Activated CD4-positive, CD25-positive, alpha-beta regulatory T cell treated with anti-CD3 and anti-CD28 coated beads, Interleukin-2, amount 50 U/mL, for 72 hours (primary cell): ENCODE data around the gene SERP1.

Experiments used
- DNase-seq: peaks from one replicate; pipeline ENCODE4 v3.0.0; 2021

The SERP1 gene

DNA sequence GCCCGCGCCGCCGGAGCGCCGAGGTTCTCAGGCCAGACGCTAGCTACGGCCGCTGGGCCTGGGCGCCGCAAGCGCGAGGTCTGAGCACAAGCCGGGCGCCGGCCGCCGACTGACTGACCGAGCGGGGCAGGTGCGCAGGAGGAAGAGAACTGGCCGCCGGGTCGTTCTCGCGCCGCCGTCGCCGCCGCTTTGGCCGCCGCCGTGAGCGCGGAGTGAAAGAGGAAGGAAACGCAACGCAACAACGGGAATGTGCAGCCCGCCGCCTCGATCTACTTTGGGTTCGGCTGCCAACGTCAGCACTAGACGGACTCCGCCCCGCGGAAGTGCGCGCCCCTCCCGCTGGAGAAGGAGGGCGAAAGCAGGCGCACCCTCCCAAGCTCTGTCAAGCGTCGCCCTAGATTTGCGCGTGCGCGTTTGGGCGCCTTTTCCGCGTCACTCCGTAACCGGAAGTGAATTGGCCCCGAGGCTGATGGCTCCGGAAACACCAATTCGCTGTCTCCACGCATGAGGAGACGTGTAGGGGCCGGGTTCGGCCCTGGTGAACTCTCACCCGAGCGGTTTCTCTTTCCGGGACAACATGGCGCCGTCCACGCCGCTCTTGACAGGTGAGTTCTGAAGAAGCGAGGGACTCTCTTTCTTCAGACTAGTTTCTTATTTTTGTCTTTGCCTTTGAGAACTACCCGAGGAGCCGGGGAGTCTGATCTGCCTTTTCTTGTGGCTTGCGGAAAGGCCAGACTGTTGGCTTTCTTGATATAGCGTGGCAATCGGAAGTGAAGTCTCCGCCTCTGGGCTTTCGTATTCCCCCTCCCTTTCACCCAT lies at the start of gene SERP1, which contains the start of gene EIF2A:
Gene SERP1 (minus strand): TSS at position 271 of the 819 bp plus-strand sequence. CDS start 361 bp downstream, outside the sequence.
Gene EIF2A (plus strand): TSS at position 562 of the 819 bp plus-strand sequence. CDS start 16 bp downstream, at position 578.
- DNase-seq = peak; percentile 97

DNA sequence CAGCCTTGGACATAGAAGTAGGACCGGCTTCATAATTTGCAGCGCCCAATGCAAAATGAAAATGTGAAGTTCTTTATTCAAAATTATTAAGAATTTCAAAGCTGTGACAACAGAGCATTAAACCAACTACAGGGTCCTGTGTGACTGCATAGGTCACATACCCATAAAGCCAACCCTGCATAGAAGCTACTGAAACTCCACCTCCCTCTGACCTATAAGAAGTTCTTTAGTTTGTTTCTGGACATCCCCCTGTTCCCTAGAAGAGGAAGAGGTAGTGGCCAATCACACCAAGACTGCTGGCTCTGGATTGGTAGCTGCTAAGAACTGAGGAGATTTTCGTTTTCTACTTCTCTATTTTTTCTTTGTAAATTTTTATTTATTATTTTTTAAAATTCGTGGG lies 47.9 kb upstream of the SERP1 start:
- DNase-seq = no peak

DNA sequence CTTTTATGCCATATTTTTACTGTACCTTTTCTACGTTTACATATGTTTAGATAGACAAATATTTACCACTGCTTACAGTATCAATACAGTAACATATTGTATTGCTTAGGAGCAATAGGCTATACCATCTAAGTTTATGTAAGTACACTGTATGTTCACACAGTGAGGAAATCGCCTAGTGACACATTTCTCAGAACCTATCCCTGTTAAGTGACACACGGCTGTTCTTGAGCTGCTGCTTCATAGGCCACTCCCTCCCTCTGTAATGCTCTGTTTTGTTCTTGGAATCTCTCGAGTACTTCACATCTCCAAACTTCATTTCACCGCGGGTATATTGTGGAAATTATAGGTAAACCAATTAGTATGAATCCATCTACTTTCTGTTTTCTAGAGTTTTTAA lies 43.5 kb upstream of the SERP1 start:
- no peak for DNase-seq

DNA sequence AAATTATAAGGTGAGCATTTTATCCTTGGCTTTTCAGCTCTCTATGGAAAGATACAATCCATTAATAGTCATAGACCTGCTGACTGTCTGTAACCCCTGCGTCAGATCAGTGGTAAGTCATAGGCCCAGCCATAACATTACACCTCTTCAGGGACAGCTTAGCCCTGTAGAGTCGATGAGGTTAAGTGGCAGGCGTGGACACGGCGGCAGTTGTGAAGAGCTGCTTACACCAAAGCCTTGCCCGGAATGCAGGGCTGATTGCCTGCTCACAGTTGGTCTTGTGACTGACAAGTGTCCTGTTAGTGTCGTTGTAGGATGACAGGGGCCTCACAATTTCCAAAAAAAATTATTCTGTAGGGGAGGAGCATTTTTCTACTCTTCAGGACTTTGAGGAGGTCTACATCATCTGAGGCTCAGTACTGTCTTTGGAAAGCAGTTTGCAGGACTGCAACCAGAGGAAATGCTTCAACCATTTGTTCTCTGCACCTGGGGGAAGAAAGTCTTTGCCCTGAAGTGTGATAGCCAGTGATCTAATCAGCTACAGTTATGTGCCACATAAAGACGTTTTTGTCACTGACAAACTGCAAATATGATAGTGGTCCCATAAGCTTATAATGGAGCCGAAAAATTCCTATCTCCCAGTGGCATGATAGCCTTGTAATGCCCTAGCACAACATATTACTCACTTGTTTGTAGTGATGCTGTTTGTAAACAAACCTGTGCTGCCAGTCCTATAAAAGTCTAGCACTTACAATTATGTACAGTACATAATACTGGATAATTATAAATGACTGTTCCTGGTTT lies 41.9 kb upstream of the SERP1 start:
- no peak for DNase-seq

DNA sequence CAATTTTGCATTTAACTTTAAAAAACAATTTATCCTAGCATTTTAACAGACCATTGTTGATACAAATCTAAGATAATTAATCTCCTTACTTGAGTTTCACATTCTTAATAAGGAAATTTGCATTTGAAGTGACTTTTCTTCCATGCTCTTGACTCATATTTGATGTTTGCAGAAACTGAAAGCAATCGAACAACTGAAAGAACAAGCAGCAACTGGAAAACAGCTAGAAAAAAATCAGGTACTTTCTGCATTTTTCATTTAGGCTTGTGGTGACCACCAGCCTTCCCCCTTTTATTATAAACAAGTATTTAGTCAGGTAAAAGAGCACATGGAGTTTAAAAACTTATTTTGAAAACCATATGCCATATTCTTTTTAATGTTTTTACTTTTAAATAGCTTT lies 36.7 kb upstream of the SERP1 start:
- DNase-seq = no peak

DNA sequence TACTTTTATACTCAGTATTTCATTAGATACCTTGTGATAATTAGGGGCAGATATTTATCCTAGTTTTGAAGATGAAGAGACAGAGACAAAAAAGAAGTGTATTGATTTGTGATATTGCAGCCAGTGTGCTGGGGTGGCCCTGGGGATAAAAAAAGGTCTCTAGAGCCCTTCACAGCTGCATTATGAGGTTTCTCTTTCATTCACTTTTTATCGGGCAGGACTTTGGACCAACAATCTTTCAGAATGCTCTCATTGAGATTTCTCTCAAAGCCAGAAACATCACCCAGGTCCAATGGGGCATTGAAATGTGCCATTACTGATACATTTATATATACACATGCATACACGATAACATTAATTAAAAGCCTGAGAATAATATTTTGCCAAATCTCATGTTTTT lies 36.3 kb upstream of the SERP1 start:
- DNase-seq = no peak

DNA sequence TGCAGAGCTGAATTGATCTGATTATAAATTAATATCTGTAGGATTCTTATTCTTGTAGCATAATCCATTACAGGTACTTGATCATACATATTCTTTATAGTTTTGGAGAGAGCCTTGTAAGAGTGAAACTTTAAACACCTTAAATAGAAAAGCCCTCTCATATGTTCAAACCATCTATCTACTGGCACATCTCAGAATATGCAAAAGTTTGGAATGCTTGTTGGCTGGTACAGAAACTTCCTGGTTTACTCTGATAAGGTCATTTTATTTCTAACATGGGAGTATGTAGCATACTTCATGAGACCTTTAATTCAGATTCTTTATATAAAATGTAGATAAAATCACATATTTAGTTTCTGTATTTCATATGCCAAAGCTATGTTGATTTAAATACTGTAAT lies 34.9 kb upstream of the SERP1 start:
- DNase-seq = no peak

DNA sequence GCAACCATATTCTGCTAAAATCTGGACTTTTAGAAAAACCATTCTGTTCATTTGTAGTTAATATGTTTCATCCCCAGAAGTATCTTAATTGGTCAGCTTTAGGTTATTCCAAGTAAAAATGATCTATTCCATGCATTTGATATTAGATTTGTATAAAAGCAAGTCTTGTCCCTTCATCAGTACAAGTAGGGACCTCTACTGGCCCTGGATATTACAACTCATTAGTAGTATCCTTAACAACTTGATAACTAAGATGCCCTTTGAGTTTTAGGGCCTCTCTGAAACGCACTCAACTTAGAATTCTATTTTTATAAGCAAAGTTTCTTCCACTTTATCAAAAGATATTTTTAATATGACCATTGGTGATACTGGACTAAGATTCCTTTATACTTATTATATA lies 31.6 kb upstream of the SERP1 start:
- no peak for DNase-seq

DNA sequence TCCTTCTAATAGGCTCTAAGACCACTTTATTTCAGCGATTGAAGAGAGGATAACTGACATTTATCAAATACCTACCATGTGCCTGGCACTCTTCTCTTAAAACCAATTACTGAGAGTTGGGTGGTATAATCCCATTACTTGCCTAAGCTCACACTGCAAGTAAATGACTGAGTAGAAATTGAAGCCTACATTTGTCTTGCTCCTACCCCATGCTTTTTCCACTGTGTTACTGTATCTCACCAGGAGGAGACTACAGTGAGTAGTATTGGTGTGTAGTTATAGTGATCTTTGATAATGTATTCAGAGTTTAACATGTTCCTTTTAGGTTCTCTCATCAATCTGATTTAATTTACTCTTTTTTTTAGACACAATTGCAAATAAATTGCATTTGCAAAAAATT lies 21.0 kb upstream of the SERP1 start:
- DNase-seq = no peak

DNA sequence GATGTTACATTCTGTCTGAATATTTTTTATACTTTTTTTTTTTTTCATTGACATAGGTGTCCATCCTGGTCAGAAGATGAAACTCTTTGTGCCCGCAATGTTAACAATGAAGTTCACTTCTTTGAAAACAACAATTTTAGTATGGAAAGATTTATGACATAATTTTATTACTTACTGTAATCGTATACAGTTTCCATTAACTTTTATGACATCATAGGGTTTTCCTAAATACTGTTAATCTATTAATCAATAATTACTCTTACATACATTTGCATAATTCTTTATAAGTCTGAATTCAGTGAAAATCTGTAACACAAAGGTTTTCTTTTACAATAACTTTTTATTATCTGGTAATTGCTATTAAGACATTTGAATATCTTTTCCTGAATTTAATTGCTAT lies 17.9 kb upstream of the SERP1 start:
- no peak for DNase-seq

DNA sequence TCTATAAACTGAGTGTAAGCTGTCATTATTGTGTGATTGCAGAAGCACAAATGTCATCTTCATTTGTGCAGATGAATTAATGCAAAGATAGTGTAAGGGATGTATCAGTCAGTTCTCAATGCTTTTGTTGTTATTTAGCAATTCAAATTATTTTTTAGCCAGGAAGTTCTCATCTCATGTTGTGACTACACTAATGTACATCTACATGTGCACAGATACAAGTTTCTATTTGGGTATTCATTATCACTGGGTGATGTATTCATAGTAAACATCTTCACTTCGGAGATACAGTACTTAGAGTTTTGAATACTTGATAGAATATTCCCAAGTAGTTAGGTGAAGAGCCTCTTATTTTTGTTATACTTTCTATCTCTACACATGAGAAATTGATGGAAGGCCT lies 11.4 kb upstream of the SERP1 start:
- DNase-seq = no peak

DNA sequence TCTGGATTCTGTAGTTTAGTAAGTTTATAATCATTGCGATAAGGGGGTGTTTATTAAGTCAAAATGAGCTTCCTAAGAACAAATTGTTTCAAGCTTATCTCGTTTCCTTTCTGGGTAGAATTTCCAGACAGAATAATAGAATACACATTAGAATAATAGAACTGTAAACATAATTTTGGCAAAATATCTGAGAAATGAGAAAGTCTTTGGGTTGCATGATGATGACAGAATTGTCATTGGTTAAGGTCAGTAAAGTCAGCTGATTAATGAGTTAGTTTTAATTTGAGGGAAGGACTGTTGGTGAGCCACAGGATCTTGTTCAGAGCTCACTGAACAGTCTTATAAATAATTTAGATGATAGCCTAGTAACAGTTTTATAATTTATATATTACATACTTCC lies 10.5 kb upstream of the SERP1 start:
- no peak for DNase-seq

DNA sequence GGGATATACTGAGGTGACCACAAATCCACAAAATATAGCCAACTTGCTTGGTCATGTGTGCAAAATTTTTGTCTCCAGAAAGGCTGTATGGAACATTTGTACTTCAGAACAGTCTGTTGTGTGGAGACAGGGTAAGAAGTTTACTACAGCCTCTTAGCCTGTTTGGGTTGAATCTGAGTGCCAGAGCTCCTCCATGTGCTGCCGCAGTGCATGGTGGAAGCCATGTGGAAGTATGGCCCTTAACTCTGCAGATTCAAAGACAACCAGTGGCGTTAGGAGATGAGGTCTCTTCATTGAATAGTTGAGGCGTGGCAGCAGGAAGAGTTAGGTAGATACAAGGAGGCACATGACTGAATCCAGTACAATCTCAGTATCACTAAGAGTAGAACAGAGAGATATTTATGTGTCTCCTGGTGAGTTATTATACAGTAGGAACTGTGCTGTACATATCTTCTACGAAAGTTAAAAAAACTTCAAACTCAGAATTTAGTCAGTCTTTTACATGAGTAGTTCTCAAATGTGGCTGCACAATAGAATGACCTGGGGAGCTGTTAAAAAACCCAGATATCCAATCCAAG lies 9.7 kb upstream of the SERP1 start:
- no peak for DNase-seq

DNA sequence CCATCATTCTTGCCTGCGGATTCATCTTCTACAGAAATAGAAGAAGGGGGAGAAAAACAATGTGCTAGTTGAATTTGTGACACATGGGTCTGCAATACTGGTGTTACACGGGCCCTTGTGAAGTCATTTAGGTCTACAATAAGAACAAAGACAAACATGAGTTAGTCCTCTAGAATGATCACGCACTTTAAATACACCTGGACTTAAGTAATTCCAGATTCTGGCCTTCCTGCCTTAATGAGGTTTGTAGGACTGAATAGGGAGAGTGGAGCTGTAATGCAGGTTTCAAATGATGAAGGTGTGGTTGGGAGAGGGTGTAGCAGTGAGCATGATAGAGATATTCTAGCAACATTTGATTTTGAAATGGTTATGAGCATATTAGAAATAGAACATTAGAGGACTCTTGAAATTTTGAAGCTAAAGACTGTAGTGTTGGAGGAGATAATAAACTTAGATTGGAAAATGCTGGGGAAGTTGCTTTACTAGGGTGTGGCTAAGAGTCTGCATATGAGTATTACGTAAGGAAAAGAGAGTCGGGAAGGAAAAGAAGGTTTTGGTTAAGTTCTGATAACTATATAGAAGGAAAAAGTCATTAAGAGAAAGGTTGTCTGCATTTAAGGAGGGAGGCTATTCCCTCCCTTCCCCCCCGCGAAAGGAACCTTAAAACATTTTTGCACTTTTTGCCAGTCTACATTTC lies 897 bp upstream of the SERP1 start:
- DNase-seq = no peak

DNA sequence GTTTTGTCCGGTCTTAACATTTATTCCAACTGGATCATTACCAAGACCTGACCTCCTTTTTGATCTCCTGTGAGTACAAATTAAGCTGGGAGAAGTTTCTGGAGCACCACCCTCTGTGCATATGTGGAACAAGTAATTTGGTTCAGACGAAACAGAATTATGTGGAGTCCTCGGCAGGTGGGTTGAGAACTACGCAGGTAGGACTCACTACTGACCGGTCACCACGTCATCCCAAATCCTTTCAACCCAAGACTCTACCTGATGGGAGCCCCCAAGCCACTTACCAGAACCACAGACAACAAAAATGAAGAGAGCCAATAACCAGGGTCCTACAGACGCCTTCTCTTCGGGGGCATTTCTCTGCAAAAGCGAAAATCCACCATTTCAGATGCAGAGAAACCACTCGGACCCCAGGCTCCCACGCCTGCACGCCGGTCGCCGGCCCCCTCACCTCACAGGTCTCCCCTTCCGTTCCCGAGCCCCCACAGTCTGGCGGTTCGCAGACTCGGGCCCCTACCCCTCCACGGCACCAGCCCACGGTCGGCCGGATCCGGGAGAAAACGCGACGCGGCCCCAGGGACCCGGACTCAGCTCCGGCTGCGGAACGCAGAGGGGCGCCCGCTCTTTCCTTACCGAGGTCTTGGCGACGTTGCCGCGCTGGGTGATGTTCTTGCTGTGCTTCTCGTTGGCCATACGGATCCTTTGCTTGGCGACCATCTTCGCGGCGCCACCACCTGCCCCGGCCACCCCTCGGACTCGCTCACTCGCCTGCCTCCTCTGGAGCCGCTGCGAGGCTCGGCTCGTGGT lies 674 bp downstream of the SERP1 start:
- DNase-seq = no peak

DNA sequence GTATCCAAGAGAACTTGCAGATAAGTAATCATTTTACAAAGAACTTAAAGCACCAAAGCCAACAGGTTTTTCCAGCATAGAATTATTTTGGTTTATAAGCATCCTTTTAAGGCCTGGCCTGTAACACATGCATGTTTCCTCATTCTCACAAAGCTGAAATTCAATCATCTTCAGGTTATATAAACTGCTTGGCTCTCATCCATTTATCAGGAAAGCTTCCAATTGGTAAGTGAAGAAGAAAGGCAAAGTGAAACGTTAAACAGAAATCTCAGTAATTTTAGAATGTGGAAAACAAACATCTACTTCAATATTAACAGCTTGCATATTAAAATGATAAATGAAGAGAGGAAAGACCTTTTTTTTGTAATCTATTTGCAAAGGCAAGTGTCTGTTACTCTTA lies 1.6 kb downstream of the SERP1 start:
- no peak for DNase-seq

DNA sequence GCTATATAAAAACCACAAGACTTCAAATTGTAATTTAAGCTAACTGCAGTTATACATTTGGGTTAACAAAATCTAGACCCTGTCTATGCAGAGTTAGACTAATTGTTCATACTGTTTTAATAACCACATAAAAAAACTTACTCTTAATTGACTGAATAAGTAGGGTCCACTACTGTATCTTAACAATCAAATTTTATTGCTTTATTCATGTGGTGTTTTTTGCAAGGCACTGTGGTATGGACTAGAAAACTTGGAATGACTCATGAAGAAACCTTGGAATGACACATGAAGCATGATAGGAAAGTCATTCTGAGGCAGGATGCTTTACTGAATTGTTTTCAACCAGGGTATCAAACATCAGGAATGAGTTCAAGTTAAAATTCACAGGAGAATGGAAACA lies 2.3 kb downstream of the SERP1 start:
- DNase-seq = no peak

DNA sequence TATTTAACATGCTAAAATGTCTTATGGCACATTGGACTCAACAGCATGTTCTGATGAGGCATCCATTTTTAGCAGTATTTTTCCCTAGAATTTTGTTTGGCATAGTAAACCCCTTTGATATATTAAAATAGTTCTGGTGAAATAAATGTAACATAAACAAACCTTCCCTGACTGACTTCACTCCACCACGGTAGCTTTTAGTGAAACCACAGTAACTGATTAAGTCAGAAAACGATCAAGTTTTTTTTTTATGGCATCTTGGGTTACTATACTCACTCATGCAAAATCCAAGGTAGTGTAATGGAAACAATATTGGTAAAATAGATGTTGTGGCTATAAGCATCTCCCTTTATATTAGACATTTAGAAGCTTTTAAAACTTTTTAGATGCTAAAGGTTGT lies 2.8 kb downstream of the SERP1 start:
- no peak for DNase-seq

DNA sequence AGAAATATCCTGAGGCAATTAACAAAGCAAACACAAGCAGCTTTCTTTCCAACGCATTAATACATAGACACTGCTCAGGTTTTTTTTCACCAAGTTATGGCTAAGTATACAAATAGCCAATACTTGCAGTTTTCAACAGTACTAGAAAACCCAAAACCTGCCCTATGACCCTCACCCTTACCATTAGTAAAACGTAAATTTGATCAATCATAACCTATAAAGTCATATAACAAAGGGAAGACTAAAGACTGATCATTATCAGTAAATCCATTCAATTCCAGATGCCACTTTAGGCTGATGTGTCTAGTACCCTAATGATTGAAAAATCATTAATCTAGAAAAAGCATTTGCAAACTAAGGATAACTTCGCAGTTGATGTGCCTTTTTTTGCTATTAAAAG lies 3.2 kb downstream of the SERP1 start:
- DNase-seq = no peak

DNA sequence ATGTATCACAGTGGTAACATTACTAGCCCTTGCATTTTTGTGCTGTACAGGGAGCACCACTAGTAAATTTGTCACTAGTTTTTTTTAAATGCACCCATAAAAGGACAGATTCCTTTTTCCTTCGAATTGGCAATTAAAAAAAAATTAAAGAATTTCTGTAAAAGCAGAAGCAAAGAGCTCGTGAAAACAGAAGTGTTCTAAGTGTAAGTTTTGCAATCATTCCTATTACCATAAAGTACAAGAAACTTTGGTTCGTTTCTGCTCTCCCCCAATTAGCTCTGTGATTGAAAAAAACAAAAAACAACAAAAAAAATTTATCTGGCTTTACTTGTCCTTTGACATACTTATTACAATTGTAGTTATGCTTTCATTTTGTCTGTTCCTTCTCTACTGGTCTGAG lies 5.3 kb downstream of the SERP1 start:
- no peak for DNase-seq

DNA sequence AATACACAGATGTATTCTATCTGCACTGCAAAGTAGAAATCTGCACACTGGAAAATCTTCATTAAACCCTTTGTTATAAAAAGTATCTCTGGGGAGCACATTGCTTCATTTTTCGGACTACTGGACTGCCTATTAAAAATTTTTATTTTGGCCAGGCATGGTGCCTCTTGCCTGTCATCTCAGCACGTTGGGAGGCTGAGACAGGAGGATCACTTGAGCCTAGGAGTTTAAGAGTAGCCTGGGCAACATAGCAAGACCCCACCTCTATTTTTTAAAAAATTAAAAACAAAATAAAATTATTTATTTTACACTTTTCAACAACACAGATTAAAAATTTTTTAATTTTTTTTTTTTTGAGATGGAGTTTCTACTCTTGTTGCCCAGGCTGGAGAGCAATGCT lies 6.0 kb downstream of the SERP1 start:
- DNase-seq = no peak
